IPS-20b (cell line): ENCODE measurements around the gene MBD6.

Experiments
- H3K27ac ChIP-seq: one replicate; pipeline ENCODE4 v1.5.1; 2013; ENCODE audit warnings: low read length
- H3K27me3 ChIP-seq: 2 replicates; pipeline ENCODE4 v1.6.1; 2013; ENCODE audit warnings: mild to moderate bottlenecking, low read length, inconsistent platforms; ENCODE audit not compliant: insufficient read depth
- H3K36me3 ChIP-seq: 2 replicates; pipeline ENCODE4 v1.6.1; 2013; ENCODE audit warnings: low read depth, mild to moderate bottlenecking, inconsistent platforms, low read length, moderate library complexity; ENCODE audit not compliant: insufficient read depth
- H3K4me1 ChIP-seq: 2 replicates; pipeline ENCODE4 v1.6.1; 2013; ENCODE audit warnings: mild to moderate bottlenecking, control low read depth, inconsistent platforms, low read length, moderate library complexity; ENCODE audit not compliant: insufficient read depth
- H3K4me3 ChIP-seq: 2 replicates; pipeline ENCODE4 v1.5.1; 2013; ENCODE audit warnings: mild to moderate bottlenecking, low read length, inconsistent platforms
- H3K9ac ChIP-seq: 2 replicates; pipeline ENCODE4 v1.6.1; 2013; ENCODE audit warnings: low read depth, mild to moderate bottlenecking, inconsistent platforms, low read length, moderate library complexity
- H3K9me3 ChIP-seq: 2 replicates; pipeline ENCODE4 v1.6.1; 2013; ENCODE audit warnings: mild to moderate bottlenecking, low read depth, low read length, inconsistent platforms; ENCODE audit not compliant: insufficient read depth

MBD6 gene

GRCh38 chr12:57525615-57526383 is 3.2 kb downstream of the MBD6 start:
- no peak overlapping the region for H3K4me3 ChIP-seq
- H3K36me3 ChIP-seq: peaks cover 54% of the 10 kb centered on the region
- H3K9ac ChIP-seq: no peak overlapping the region
- H3K9me3 ChIP-seq: no peaks in the 10 kb centered on the region
- no peak overlapping the region for H3K27ac ChIP-seq
- H3K4me1 ChIP-seq: peaks cover 12% of the 10 kb centered on the region; the same call in 1 of the 2 replicates
- no peaks in the 10 kb centered on the region; the same call in 1 of the 2 replicates for H3K27me3 ChIP-seq

DNA sequence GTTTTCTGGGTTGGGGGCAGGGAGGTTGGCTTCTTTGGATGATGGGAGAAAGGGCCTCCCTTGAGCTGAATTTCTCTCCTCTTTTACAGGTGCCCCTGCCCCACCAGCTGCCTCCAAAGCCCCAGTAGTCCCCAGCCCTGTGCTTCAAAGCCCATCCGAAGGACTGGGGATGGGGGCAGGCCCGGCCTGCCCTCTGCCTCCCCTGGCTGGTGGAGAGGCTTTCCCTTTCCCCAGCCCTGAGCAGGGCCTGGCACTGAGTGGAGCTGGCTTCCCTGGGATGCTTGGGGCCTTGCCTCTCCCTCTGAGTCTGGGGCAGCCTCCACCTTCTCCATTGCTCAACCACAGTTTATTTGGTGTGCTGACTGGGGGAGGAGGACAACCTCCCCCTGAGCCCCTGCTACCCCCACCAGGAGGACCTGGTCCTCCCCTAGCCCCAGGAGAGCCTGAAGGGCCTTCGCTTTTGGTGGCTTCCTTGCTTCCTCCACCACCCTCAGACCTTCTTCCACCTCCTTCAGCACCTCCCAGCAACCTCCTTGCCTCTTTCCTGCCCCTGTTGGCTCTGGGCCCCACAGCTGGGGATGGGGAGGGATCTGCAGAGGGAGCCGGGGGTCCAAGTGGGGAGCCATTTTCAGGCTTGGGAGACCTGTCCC is 4.0 kb downstream of the MBD6 start:
- H3K36me3 ChIP-seq: peaks cover 61% of the 10 kb centered on the region
- H3K9ac ChIP-seq: no peak overlapping the region

GRCh38 chr12:57527184-57527583 is 4.6 kb downstream of the MBD6 start:
- Histone ChIP-seq H3K36me3 (peaks cover 67% of the 10 kb centered on the region), H3K9me3 (no peaks in the 10 kb centered on the region), H3K27me3 (no peaks in the 10 kb centered on the region), H3K9ac (no peak overlapping the region), H3K4me1 (no peaks in the 10 kb centered on the region; the same call in 1 of the 2 replicates), H3K4me3 (no peak overlapping the region), H3K27ac (no peak overlapping the region)

More for the DNA sequence above, 4.0 kb downstream of the MBD6 start:
- H3K4me1 ChIP-seq: peaks cover 5% of the 10 kb centered on the region; the same call in 1 of the 2 replicates
- no peaks in the 10 kb centered on the region; the same call in 1 of the 2 replicates for H3K27me3 ChIP-seq
- H3K4me3 ChIP-seq: no peak overlapping the region
- H3K9me3 ChIP-seq: no peaks in the 10 kb centered on the region
- no peak overlapping the region for H3K27ac ChIP-seq

DNA sequence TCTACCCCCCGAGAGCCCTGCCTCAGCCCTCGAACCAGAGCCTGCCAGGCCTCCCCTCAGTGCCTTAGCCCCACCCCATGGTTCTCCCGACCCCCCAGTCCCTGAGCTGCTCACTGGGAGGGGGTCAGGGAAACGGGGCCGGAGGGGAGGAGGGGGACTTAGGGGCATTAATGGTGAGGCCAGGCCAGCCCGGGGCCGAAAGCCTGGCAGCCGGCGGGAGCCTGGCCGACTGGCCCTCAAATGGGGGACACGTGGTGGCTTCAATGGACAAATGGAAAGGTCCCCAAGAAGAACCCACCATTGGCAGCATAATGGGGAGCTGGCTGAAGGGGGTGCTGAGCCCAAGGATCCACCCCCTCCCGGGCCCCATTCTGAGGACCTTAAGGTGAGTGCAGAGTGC is 5.6 kb downstream of the MBD6 start:
- H3K4me3 ChIP-seq: no peak overlapping the region
- no peaks in the 10 kb centered on the region for H3K9me3 ChIP-seq
- H3K27me3 ChIP-seq: no peaks in the 10 kb centered on the region
- no peaks in the 10 kb centered on the region; the same call in 1 of the 2 replicates for H3K4me1 ChIP-seq
- H3K27ac ChIP-seq: no peak overlapping the region
- no peak overlapping the region for H3K9ac ChIP-seq
- peaks cover 76% of the 10 kb centered on the region for H3K36me3 ChIP-seq

DNA sequence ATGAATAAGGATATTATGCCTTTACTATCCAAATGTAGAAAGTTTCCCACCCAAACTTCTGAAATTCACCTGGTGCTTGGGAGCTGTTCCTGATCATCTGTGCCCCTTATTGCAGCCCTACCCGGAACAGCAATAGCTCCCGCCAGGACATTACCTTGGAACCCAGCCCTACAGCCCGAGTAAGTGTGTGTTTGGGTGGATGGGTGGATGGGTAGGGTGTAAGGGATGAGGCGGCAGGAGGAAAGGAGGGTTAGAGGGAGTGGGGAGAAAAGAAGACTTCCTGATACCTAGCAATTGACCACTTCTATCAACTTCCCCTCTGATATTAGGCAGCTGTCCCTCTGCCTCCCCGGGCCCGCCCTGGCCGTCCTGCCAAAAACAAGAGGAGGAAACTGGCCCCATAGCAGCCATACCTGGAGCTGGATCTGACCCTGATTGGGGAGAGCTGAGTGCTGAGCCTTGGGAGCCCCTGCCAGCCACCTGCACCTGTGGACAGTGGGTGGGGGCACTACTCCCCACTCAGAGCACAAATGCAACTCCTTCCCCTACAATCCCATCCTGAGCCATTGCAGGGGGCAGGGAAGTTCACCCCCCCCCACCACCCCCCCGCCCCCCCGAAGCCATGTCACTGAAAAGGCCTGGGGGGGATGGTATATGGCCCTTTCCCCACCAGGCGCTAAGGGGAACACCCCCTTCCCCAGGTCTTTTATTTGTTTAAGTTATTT is 6.4 kb downstream of the MBD6 start:
- Histone ChIP-seq H3K9ac (no peak overlapping the region; the same call in 1 of the 2 replicates), H3K36me3 (peaks cover 84% of the 10 kb centered on the region), H3K4me3 (no peak overlapping the region), H3K27ac (no peak overlapping the region), H3K27me3 (no peaks in the 10 kb centered on the region), H3K9me3 (no peaks in the 10 kb centered on the region), H3K4me1 (no peaks in the 10 kb centered on the region)

GRCh38 chr12:57529831-57530230 is 7.2 kb downstream of the MBD6 start:
- Histone ChIP-seq H3K9me3 (no peaks in the 10 kb centered on the region), H3K36me3 (peaks cover 84% of the 10 kb centered on the region), H3K4me1 (no peaks in the 10 kb centered on the region), H3K27ac (no peak overlapping the region), H3K27me3 (no peaks in the 10 kb centered on the region), H3K9ac (no peak overlapping the region), H3K4me3 (no peak overlapping the region)

GRCh38 chr12:57530396-57531142 is 7.9 kb downstream of the MBD6 start:
- H3K9ac ChIP-seq: no peak overlapping the region
- no peak overlapping the region for H3K27ac ChIP-seq
- H3K36me3 ChIP-seq: peaks cover 90% of the 10 kb centered on the region
- no peaks in the 10 kb centered on the region for H3K27me3 ChIP-seq
- H3K9me3 ChIP-seq: no peaks in the 10 kb centered on the region
- no peaks in the 10 kb centered on the region for H3K4me1 ChIP-seq
- H3K4me3 ChIP-seq: no peak overlapping the region

DNA sequence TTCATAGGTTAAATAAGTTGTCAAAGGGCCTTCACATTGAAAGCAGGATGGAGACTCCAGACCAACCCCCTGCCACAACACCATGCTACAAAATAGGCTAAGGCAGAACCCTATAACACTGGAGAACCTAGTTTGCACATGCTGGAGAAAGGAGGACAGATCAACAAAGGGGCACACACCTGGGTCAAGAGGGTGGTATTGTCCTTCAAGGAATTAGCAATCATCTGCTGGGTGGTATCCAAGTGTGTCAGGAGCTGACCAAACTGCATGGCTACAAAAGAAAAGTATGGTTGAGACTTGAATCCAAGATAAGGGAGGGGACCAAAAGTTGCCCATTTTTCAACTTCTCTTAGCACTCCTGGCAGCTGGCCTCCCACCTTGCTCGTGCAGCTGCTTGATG is 9.2 kb downstream of the MBD6 start:
- no peaks in the 10 kb centered on the region for H3K9me3 ChIP-seq
- no peak overlapping the region for H3K27ac ChIP-seq
- H3K4me1 ChIP-seq: 0 out of 2 replicates have a peak, but pooled peaks cover 5% of the 10 kb centered on the region
- H3K9ac ChIP-seq: no peak overlapping the region
- H3K4me3 ChIP-seq: no peak overlapping the region
- peaks cover 86% of the 10 kb centered on the region for H3K36me3 ChIP-seq
- no peaks in the 10 kb centered on the region for H3K27me3 ChIP-seq

DNA sequence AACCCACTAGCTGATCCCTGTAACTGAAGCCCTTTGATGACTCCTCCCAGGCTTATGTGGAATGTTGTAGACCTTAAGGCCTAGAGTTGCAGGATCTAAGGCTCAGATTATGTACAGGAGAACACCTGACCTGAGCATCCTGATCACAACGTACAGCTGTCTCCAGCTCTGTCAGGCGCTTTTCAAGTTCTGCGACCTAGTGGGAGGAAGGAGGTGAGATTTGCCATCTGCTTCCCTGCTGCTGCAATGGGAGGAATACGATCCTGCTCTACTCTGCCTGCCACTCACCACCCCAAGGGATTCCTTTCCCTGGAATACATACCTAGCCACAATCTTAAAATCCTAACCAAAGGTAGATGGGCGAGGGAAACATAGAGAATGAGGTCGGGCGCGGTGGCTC is 10.5 kb downstream of the MBD6 start:
- Histone ChIP-seq H3K4me3 (no peak overlapping the region), H3K27me3 (no peaks in the 10 kb centered on the region), H3K4me1 (0 out of 2 replicates have a peak, but pooled peaks cover 5% of the 10 kb centered on the region), H3K27ac (no peak overlapping the region), H3K9ac (no peak overlapping the region), H3K36me3 (peaks cover 82% of the 10 kb centered on the region), H3K9me3 (no peaks in the 10 kb centered on the region)

- H3K4me3 ChIP-seq: no peak overlapping the region
- peaks cover 84% of the 10 kb centered on the region for H3K36me3 ChIP-seq
- 0 out of 2 replicates have a peak, but pooled peaks cover 5% of the 10 kb centered on the region for H3K4me1 ChIP-seq
- H3K27ac ChIP-seq: no peak overlapping the region
- H3K9ac ChIP-seq: no peak overlapping the region
- no peaks in the 10 kb centered on the region for H3K9me3 ChIP-seq
- H3K27me3 ChIP-seq: no peaks in the 10 kb centered on the region
These were observed 11.6 kb downstream of the MBD6 start for GRCh38 chr12:57534250-57534649.

DNA sequence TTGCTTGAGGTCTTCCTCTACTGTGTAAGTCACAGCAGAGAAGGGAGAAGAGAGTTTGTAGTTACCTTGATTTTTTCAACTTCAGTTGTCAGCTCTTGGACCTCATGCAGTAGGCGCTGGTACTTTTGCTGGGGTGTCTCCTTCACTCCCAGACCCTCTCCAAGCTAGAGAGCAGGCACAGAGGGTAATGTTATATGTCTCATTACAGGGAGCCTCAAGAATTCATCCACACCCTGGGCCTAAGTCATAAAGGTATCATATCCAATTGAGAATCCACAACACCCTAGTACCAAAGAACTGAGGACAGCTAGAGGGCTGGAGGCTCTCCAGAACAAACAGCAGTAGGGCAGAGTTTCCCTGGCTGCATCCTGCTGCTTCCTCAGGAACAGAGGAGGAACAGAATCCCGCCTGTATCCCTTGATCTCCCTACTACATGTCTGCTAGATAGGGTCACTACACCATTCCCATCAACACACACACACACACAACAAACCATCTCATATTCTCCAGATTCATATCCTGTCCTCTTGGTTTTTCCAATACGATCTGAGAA is 12.4 kb downstream of the MBD6 start:
- Histone ChIP-seq H3K36me3 (peaks cover 80% of the 10 kb centered on the region), H3K4me1 (0 out of 2 replicates have a peak, but pooled peaks cover 5% of the 10 kb centered on the region), H3K9me3 (no peaks in the 10 kb centered on the region), H3K4me3 (no peak overlapping the region), H3K27ac (no peak overlapping the region), H3K9ac (no peak overlapping the region), H3K27me3 (no peaks in the 10 kb centered on the region)
